Ovary (tissue), 3 donors: ENCODE measurements around the gene EHBP1.

Source experiments
- CTCF ChIP-seq, 3 donors: fragments of 450-650 bp in 2 of 3; fragments of 200-600 bp in 1 of 3; IDR thresholded peaks; one replicate each; pipeline versions ENCODE4 v1.5.1 to v1.8.0; 2016 to 2022; ENCODE audit warnings: antibody characterized with exemption in 3 of 3, mild to moderate bottlenecking in 1 of 3
- POLR2A ChIP-seq: fragments of 450-650 bp; IDR thresholded peaks from one replicate; pipeline ENCODE4 v1.6.1; 2017; ENCODE audit warnings: antibody characterized with exemption, mild to moderate bottlenecking, moderate library complexity
- donor health status: DM: no; HTN: no; CAD: no.

- TF ChIP-seq CTCF (IDR thresholded peaks at IDR 0.05): no peak
- no peak for TF ChIP-seq POLR2A
Measured at GRCh38 chr2:63052411-63053080, 347.0 kb downstream of the EHBP1 start.
